Natural killer cell (primary cell): ENCODE data around the gene AUTS2. TPM values are rescaled to one million over a fixed set of nuclear protein-coding genes. Genes with fewer than 3 reads are reported as not detected.

ENCODE experiments used
- ATAC-seq, 3 donors: fragments of 150-1000 bp in 2 of 3; fragments of 200-7000 bp in 1 of 3; cut with Tn5 transposase; 1 replicate in 1 of 3; 2 replicates in 2 of 3; pipeline ENCODE4 v1.10.0; 2021; ENCODE audit warnings: mild to moderate bottlenecking in 2 of 3, moderate library complexity in 2 of 3
- DNase-seq, 2 donors: peaks; one replicate each; pipeline versions ENCODE4 v3.0.0 to v3.0.0-alpha.2; 2013 to 2021; ENCODE audit warnings: mixed read lengths in 1 of 2
- H3K27ac ChIP-seq: one replicate; pipeline ENCODE4 v1.5.1; 2013; ENCODE audit warnings: mild to moderate bottlenecking, low read length
- H3K27me3 ChIP-seq: one replicate; pipeline ENCODE4 v1.6.1; 2013; ENCODE audit warnings: low read length; ENCODE audit not compliant: control insufficient read depth, insufficient read depth
- H3K36me3 ChIP-seq: one replicate; pipeline ENCODE4 v1.6.1; 2013; ENCODE audit warnings: low read length; ENCODE audit not compliant: control insufficient read depth, insufficient read depth
- H3K4me1 ChIP-seq: one replicate; pipeline ENCODE4 v1.6.1; 2013; ENCODE audit warnings: low read length; ENCODE audit not compliant: control insufficient read depth, insufficient read depth
- H3K4me3 ChIP-seq: one replicate; pipeline ENCODE4 v1.5.1; 2013; ENCODE audit warnings: low read length
- H3K9me3 ChIP-seq: one replicate; pipeline ENCODE4 v1.6.1; 2013; ENCODE audit warnings: low read length; ENCODE audit not compliant: control insufficient read depth, insufficient read depth
- H3K27ac Mint-ChIP-seq, 2 donors: one replicate each; pipeline ENCODE4 v1.8.0; 2022; ENCODE audit warnings: mild to moderate bottlenecking in 2 of 2, mixed read lengths in 2 of 2, moderate library complexity in 1 of 2
- H3K27me3 Mint-ChIP-seq, 2 donors: one replicate each; pipeline ENCODE4 v1.8.0; 2022; ENCODE audit warnings: low read depth in 2 of 2, mixed read lengths in 2 of 2
- H3K36me3 Mint-ChIP-seq: one replicate; pipeline ENCODE4 v1.8.0; 2022; ENCODE audit warnings: mixed read lengths
- H3K4me1 Mint-ChIP-seq, 2 donors: one replicate each; pipeline ENCODE4 v1.8.0; 2022; ENCODE audit warnings: mixed read lengths in 2 of 2
- H3K4me3 Mint-ChIP-seq: one replicate; pipeline ENCODE4 v1.8.0; 2022; ENCODE audit warnings: mild to moderate bottlenecking, moderate library complexity, mixed read lengths
- H3K9me3 Mint-ChIP-seq, 2 donors: one replicate each; pipeline ENCODE4 v1.8.0; 2022; ENCODE audit warnings: mixed read lengths in 2 of 2
- WGBS: methylation state at CpG from one replicate; pipeline ENCODE4 v1.1.7; 2013; ENCODE audit warnings: missing lambda C conversion rate; ENCODE audit not compliant: insufficient coverage; 5-methylcytosine and 5-hydroxymethylcytosine counted together
- intact Hi-C: fragments of 100-400 bp; cut with micrococcal nuclease; formaldehyde crosslinking; loops from one replicate; pipeline ENCODE4 v1.14.2; 2022
- total RNA-seq, 4 donors: library from RNA; stranded (reverse); fragments of 120-200 nt in 1 of 4; gene quantifications; one replicate each; pipeline versions ENCODE4 v1.2.3 to v1.2.4, GENCODE V29; 2013 to 2022
- TF ChIP-seq, protein P1 (sequence below): fragments of 200-600 bp; IDR thresholded peaks from one replicate; pipeline ENCODE4 v1.8.0; 2022; ENCODE audit warnings: antibody characterized with exemption

The AUTS2 gene
- total RNA-seq, 3 donors from 2014 or later (not counting 1 experiment from before 2014, with no cell fraction given) = 147 to 197 (median 155) TPM

GRCh38 chr7:70097645-70098044 is 499.4 kb downstream of the AUTS2 start:
- no peaks in the 10 kb centered on the region for H3K9me3 Mint-ChIP-seq
- TF ChIP-seq, protein P1, sequence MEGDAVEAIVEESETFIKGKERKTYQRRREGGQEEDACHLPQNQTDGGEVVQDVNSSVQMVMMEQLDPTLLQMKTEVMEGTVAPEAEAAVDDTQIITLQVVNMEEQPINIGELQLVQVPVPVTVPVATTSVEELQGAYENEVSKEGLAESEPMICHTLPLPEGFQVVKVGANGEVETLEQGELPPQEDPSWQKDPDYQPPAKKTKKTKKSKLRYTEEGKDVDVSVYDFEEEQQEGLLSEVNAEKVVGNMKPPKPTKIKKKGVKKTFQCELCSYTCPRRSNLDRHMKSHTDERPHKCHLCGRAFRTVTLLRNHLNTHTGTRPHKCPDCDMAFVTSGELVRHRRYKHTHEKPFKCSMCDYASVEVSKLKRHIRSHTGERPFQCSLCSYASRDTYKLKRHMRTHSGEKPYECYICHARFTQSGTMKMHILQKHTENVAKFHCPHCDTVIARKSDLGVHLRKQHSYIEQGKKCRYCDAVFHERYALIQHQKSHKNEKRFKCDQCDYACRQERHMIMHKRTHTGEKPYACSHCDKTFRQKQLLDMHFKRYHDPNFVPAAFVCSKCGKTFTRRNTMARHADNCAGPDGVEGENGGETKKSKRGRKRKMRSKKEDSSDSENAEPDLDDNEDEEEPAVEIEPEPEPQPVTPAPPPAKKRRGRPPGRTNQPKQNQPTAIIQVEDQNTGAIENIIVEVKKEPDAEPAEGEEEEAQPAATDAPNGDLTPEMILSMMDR = no peak
- H3K27me3 ChIP-seq = no peaks in the 10 kb centered on the region
- no peaks in the 10 kb centered on the region for H3K27me3 Mint-ChIP-seq
- H3K4me1 ChIP-seq = no peaks in the 10 kb centered on the region
- intact Hi-C loops = no loop called here
- H3K27ac ChIP-seq = no peak overlapping the region
- H3K4me3 Mint-ChIP-seq = no peak overlapping the region
- no peaks in the 10 kb centered on the region for H3K4me1 Mint-ChIP-seq
- H3K36me3 ChIP-seq = no peaks in the 10 kb centered on the region
- no peak for ATAC-seq
- DNase-seq = no peak
- H3K4me3 ChIP-seq = no peak overlapping the region
- no peak overlapping the region for H3K27ac Mint-ChIP-seq
- 96% methylated on average over 2 of the region's 2 CpGs for WGBS
- no peaks in the 10 kb centered on the region for H3K36me3 Mint-ChIP-seq
- H3K9me3 ChIP-seq = no peaks in the 10 kb centered on the region

DNA sequence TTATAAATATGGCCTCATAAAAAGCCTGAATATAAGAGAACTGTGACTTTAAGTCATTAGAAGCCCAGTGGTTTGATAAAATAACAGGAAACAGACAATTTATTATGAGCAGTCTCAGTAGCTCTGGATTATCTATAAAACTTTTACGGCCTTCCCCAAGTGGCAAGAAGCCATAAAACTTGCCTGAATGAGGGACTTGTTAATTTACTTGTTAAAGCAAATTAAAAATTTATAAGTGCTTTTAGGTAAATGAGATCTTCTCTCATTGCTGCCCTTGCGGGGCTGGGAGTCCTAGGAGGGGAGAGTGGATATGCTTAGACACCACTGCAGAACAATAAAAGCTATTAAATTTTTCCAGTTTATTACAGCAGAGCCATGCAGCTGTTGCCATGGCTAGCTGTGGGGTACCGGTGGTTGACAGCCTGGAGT is 499.9 kb downstream of the AUTS2 start:
- no peak overlapping the region for H3K4me3 ChIP-seq
- H3K4me3 Mint-ChIP-seq = no peak overlapping the region
- ATAC-seq (no peak), DNase-seq (no peak)
- H3K27ac Mint-ChIP-seq = no peak overlapping the region
- intact Hi-C loops = no loop called here
- H3K36me3 ChIP-seq = no peaks in the 10 kb centered on the region
- TF ChIP-seq, protein P1 = no peak
- H3K4me1 Mint-ChIP-seq = no peaks in the 10 kb centered on the region
- H3K4me1 ChIP-seq = no peaks in the 10 kb centered on the region
- no peaks in the 10 kb centered on the region for H3K9me3 Mint-ChIP-seq
- WGBS = 93% methylated on average over 2 of the region's 3 CpGs
- no peaks in the 10 kb centered on the region for H3K36me3 Mint-ChIP-seq
- no peak overlapping the region for H3K27ac ChIP-seq
- no peaks in the 10 kb centered on the region for H3K9me3 ChIP-seq
- no peaks in the 10 kb centered on the region for H3K27me3 Mint-ChIP-seq
- H3K27me3 ChIP-seq = no peaks in the 10 kb centered on the region

DNA sequence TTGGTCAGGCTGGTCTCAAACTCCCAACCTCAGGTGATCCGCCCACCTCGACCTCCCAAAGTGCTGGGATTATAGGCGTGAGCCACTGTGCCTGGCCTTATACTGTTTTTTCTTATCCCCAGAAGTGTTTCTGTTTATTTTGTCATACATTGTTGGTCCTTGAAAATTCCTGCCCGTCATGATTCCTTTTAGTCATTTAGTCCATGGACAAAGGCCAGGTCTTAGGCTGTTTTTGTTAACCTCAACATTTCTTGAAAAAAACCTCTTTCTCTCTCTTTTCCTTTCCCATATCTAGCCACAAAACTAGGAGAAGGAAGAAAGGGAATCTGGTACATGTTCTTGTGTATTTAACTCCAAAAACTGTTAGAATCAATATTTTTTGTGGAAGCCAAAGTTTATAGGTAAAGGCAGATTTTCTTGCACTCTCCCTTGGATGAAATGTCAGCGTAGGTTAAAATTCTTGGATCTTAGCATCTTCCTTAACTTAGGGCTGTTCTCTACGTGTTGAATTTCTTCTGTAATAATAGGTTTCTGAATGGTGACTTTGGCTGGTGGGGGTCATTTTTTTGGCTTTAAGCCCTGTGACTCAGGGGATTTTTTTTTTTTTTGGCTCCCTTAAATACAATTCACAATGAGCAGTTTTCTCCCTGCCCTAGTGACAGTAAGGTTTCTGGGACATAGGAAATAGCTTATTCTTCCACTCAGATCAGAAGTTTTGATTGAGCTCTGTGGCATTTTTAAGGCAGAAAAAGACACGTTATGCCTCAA is 500.8 kb downstream of the AUTS2 start:
- Mint-ChIP-seq H3K27me3 (no peaks in the 10 kb centered on the region), H3K27ac (no peak overlapping the region), H3K4me3 (no peak overlapping the region), H3K9me3 (no peaks in the 10 kb centered on the region), H3K4me1 (no peaks in the 10 kb centered on the region), H3K36me3 (no peaks in the 10 kb centered on the region)
- no peak overlapping the region for H3K27ac ChIP-seq
- ATAC-seq (no peak), DNase-seq (no peak)
- H3K4me3 ChIP-seq = no peak overlapping the region
- no peaks in the 10 kb centered on the region for H3K36me3 ChIP-seq
- H3K4me1 ChIP-seq = no peaks in the 10 kb centered on the region
- TF ChIP-seq, protein P1 = no peak
- H3K9me3 ChIP-seq = no peaks in the 10 kb centered on the region
- H3K27me3 ChIP-seq = no peaks in the 10 kb centered on the region
- intact Hi-C loops = no loop called here
- WGBS = 87% methylated on average over 6 of the region's 7 CpGs

DNA sequence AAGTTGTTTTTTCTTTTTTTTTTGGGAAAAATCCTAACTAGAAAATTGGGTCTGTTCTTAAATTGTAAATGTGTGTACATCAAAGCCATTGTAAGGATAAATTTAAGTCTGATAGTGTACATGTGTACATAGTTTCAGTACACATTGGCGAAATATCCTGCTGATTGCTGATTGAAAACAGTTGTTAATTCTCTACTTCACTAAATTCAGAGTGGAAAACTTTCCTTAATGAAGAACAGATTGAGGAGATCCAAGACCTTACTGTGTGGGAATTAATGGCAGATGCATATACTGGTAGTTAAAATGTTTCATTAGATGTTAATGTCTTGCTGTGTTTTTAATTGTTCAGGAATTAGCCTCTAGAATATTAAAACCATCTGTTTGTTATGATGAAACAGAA is 506.0 kb downstream of the AUTS2 start:
- H3K4me1 ChIP-seq = no peaks in the 10 kb centered on the region
- H3K9me3 Mint-ChIP-seq = no peaks in the 10 kb centered on the region
- H3K4me3 Mint-ChIP-seq = no peak overlapping the region
- no peak for DNase-seq
- no peaks in the 10 kb centered on the region for H3K4me1 Mint-ChIP-seq
- no peak overlapping the region for H3K27ac Mint-ChIP-seq
- ATAC-seq = no peak
- no peaks in the 10 kb centered on the region for H3K36me3 Mint-ChIP-seq
- no peak overlapping the region for H3K27ac ChIP-seq
- no peaks in the 10 kb centered on the region for H3K36me3 ChIP-seq
- H3K9me3 ChIP-seq = no peaks in the 10 kb centered on the region
- WGBS = no CpG with 5 or more reads among the region's 1 CpG
- TF ChIP-seq, protein P1 = no peak
- intact Hi-C loops = no loop called here
- no peaks in the 10 kb centered on the region for H3K27me3 Mint-ChIP-seq
- H3K4me3 ChIP-seq = no peak overlapping the region
- no peaks in the 10 kb centered on the region for H3K27me3 ChIP-seq
